ENCODE results near the gene PGLYRP4.

DNA sequence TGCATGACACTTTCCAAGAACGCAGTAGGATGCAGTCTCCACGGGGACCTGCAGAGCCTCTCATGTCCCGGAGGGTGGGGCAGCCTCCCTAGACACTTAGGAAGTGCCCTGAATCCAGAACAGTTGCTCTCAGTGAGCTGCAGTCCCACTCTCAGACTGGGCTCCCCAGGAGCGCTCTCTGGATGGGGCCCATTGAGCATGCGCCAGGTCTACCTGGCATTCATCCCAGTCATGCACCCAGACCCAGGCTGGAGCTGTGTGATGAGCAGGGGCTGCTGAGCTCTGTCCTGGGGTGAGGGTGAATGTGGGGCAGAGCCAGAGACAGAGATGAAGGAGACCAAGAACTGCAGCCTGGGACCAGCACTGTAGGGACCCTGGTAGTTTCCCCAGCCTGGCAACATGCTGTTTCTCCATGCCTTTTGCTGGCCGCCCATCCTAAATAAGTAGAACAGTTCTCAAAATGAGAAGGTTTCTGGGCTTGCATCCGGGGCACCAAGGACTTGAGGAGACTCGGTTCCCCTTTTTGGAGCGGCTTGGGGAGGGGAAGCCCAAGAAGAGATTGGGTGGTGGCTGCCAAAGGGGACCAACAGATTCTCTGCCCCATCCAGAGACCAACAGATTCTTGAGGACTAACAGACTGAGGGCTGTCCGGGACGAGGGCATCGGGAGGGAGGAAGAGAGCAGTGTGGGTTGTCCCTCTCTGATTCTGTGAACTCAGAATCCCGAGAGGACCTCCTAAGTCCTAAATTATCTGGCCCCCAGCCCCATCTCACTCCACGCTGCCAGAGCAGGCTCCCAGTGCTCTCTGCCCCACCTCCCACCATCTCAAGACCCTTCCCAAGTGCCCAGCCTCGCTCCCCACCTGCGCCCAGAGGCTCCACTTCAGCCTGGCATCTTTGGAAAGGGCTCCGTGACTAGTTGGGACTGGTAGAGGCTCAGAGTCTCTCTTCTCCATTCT lies 1.0 kb upstream of the PGLYRP4 start:
- no peak for TF ChIP-seq SUZ12 (IDR thresholded peaks at IDR 0.05; ENCODE audit: extremely low read depth, insufficient read depth, insufficient read length)
- no peak for TF ChIP-seq YY1 (IDR thresholded peaks at IDR 0.05; ENCODE audit: insufficient read depth, insufficient read length)
- TF ChIP-seq ZNF274 (IDR thresholded peaks at IDR 0.05; ENCODE audit: low read depth, low read length): no peak
